ENCODE results near the gene LCN12. TPM values are rescaled to one million over a fixed set of nuclear protein-coding genes. Genes with fewer than 3 reads are reported as not detected.

LCN12 gene
- total RNA-seq, 1 donor from 2014 or later: not detected

DNA sequence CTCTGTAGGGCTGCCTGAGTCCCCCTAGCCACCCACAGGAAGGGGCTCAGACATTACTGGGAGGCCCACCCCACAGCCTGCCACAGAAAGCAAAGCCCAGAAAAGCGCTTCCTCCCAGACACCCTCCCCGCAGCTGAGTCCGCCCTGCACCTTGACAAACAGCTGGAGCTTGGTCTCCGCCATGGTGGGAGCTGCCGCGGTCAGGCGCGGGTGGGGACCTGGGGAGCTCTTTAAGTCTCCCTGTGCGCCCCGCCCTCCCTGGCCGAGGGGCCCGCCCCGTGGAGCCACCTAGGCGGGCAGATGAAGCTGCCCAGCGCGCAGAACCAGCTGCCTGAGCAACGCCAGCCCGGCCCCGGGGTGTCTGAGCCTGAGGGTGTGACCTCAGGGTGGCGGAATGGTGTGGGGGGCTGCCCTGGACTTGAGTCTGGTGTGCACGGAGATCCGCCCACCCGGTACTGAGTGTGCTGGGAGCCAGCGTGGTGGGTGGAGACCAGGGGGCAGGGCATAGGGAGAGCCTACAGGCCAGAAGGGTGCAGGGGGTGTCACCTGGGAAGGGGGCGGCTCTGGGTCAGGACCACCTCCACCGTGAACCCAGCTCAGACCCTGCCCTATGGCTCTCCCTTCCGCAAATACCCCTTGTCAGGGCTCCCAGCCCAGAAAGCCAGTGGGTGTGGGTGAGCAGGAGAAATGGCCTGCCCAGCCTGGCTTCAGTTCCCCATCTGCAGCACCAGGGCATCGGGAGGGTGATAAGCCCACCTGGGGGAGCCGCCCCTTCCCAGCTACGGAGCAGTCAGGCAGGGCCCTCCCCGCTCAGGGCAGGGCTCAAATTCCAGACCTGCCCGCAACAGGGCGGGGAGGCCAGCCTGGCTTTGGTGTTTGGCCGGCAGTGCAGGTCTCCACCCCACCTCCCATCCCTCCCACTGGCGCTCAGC lies 44.6 kb downstream of the LCN12 start, which contains the start of gene CLIC3:
Gene CLIC3 (minus strand): TSS at position 208 of the 932 bp plus-strand sequence. CDS start 25 bp downstream, at position 183.
- peaks cover 12% of the 10 kb centered on the region for H4K20me1 ChIP-seq (ENCODE audit: insufficient read depth, low read length)
- no peak within 1 kb of the TSS for H3K9ac ChIP-seq (ENCODE audit: low read length)
- no peaks in the 10 kb centered on the region for H3K9me3 ChIP-seq (ENCODE audit: insufficient read depth, low read depth, low read length)
- H3K4me2 ChIP-seq (ENCODE audit: low read length): peak within 1 kb of the TSS; percentile 66
- H3K27me3 ChIP-seq (ENCODE audit: insufficient read depth, low read length): no peaks in the 10 kb centered on the region
- no peaks in the 10 kb centered on the region for H3K36me3 Mint-ChIP-seq (ENCODE audit: low read depth, unreplicated experiment)
- peaks cover 45% of the 10 kb centered on the region for H3K4me1 ChIP-seq (ENCODE audit: insufficient read depth, low read length)
- FAIRE-seq (no peak), DNase-seq (ENCODE audit: low read depth) (no peak)
- H2AFZ ChIP-seq (ENCODE audit: low read depth, low read length): no peak within 1 kb of the TSS
- H3K4me1 Mint-ChIP-seq (ENCODE audit: low read depth, unreplicated experiment): peaks cover 11% of the 10 kb centered on the region
- no peak for TF ChIP-seq EZH2 (IDR thresholded peaks at IDR 0.05; ENCODE audit: insufficient read depth, low read length)
- TF ChIP-seq, protein P1, sequence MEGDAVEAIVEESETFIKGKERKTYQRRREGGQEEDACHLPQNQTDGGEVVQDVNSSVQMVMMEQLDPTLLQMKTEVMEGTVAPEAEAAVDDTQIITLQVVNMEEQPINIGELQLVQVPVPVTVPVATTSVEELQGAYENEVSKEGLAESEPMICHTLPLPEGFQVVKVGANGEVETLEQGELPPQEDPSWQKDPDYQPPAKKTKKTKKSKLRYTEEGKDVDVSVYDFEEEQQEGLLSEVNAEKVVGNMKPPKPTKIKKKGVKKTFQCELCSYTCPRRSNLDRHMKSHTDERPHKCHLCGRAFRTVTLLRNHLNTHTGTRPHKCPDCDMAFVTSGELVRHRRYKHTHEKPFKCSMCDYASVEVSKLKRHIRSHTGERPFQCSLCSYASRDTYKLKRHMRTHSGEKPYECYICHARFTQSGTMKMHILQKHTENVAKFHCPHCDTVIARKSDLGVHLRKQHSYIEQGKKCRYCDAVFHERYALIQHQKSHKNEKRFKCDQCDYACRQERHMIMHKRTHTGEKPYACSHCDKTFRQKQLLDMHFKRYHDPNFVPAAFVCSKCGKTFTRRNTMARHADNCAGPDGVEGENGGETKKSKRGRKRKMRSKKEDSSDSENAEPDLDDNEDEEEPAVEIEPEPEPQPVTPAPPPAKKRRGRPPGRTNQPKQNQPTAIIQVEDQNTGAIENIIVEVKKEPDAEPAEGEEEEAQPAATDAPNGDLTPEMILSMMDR (IDR thresholded peaks at IDR 0.05; ENCODE audit: insufficient read depth, low read depth, low read length): no peak
- no peaks in the 10 kb centered on the region for H3K36me3 ChIP-seq (ENCODE audit: insufficient read depth, low read length)
- no peak within 1 kb of the TSS for H3K27ac Mint-ChIP-seq (ENCODE audit: unreplicated experiment)
- no peak within 1 kb of the TSS for H3K27ac ChIP-seq (ENCODE audit: low read depth, low read length)
- H3K9me3 Mint-ChIP-seq (ENCODE audit: unreplicated experiment): no peaks in the 10 kb centered on the region
- peaks cover under 1% of the 10 kb centered on the region for H3K27me3 Mint-ChIP-seq (ENCODE audit: low read depth, unreplicated experiment)
- no peak within 1 kb of the TSS for H3K4me3 Mint-ChIP-seq (ENCODE audit: unreplicated experiment)
- no peak within 1 kb of the TSS for H3K4me3 ChIP-seq (ENCODE audit: insufficient read depth, low read depth, low read length)
- peaks cover 13% of the 10 kb centered on the region for H3K79me2 ChIP-seq (ENCODE audit: insufficient read depth, low read length)

DNA sequence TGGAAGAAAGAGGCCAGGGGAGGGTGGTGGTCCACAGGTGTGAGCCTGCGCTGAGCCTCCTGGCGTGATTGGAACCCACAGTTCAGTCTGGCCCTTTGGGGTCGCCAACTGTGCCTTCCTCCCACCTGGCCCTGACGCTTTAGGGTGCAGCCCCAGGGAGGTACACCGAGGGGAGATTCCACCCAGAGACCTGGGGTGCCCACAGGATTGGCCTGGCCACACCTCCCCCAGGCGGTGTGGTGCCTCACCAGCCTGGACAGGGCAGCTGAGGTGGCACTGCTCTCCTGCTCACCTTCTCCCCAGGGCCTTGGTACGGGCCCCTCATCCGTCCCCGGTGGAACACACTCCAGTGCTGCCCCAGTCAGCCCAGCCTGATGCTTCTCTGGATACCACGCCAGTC lies 45.3 kb downstream of the LCN12 start:
- Mint-ChIP-seq H3K4me1 (ENCODE audit: low read depth, unreplicated experiment) (peaks cover 11% of the 10 kb centered on the region), H3K36me3 (ENCODE audit: low read depth, unreplicated experiment) (no peaks in the 10 kb centered on the region), H3K27me3 (ENCODE audit: low read depth, unreplicated experiment) (no peaks in the 10 kb centered on the region), H3K27ac (ENCODE audit: unreplicated experiment) (no peak overlapping the region), H3K4me3 (ENCODE audit: unreplicated experiment) (no peak overlapping the region), H3K9me3 (ENCODE audit: unreplicated experiment) (no peaks in the 10 kb centered on the region)
- Histone ChIP-seq H3K36me3 (ENCODE audit: insufficient read depth, low read length) (no peaks in the 10 kb centered on the region), H3K79me2 (ENCODE audit: insufficient read depth, low read length) (peaks cover 12% of the 10 kb centered on the region), H3K9me3 (ENCODE audit: insufficient read depth, low read depth, low read length) (no peaks in the 10 kb centered on the region), H3K4me3 (ENCODE audit: insufficient read depth, low read depth, low read length) (no peak overlapping the region), H3K4me2 (ENCODE audit: low read length) (peak overlapping the region; percentile 66), H2AFZ (ENCODE audit: low read depth, low read length) (no peak overlapping the region), H4K20me1 (ENCODE audit: insufficient read depth, low read length) (peaks cover 12% of the 10 kb centered on the region), H3K27ac (ENCODE audit: low read depth, low read length) (no peak overlapping the region), H3K27me3 (ENCODE audit: insufficient read depth, low read length) (no peaks in the 10 kb centered on the region), H3K4me1 (ENCODE audit: insufficient read depth, low read length) (peaks cover 45% of the 10 kb centered on the region), H3K9ac (ENCODE audit: low read length) (no peak overlapping the region)
- TF ChIP-seq EZH2 (IDR thresholded peaks at IDR 0.05; ENCODE audit: insufficient read depth, low read length): no peak
- TF ChIP-seq, protein P1 (IDR thresholded peaks at IDR 0.05; ENCODE audit: insufficient read depth, low read depth, low read length): no peak
- FAIRE-seq: no peak
- no peak for DNase-seq (ENCODE audit: low read depth)

DNA sequence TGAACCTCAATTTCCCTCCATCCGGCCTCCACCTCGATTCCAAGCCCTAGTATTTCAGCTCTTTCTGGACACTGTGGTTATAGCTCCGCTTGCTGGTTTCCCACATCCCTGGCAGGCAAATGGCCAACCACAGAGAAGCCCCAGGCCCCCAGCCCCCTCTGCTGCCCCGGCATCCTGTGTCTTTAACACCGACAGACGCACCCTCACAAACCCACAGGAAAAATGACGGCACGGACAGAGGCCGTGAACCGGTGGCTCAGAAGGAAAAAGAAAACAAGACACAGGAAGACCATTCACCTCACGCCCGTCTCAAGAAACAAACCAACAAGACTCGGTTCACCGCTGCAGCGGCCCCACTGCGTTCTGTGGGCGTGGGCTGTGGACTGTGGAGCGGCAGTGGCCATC lies 45.8 kb downstream of the LCN12 start:
- Histone ChIP-seq H3K36me3 (ENCODE audit: insufficient read depth, low read length) (no peaks in the 10 kb centered on the region), H2AFZ (ENCODE audit: low read depth, low read length) (peak overlapping the region; percentile 28), H3K4me2 (ENCODE audit: low read length) (peak overlapping the region; percentile 66), H3K4me3 (ENCODE audit: insufficient read depth, low read depth, low read length) (no peak overlapping the region), H3K9ac (ENCODE audit: low read length) (no peak overlapping the region), H4K20me1 (ENCODE audit: insufficient read depth, low read length) (peaks cover 12% of the 10 kb centered on the region), H3K27me3 (ENCODE audit: insufficient read depth, low read length) (no peaks in the 10 kb centered on the region), H3K27ac (ENCODE audit: low read depth, low read length) (no peak overlapping the region), H3K4me1 (ENCODE audit: insufficient read depth, low read length) (peaks cover 42% of the 10 kb centered on the region), H3K79me2 (ENCODE audit: insufficient read depth, low read length) (peaks cover 8% of the 10 kb centered on the region), H3K9me3 (ENCODE audit: insufficient read depth, low read depth, low read length) (no peaks in the 10 kb centered on the region)
- H3K4me1 Mint-ChIP-seq (ENCODE audit: low read depth, unreplicated experiment): peaks cover 11% of the 10 kb centered on the region
- no peaks in the 10 kb centered on the region for H3K36me3 Mint-ChIP-seq (ENCODE audit: low read depth, unreplicated experiment)
- DNase-seq (ENCODE audit: low read depth) (no peak), FAIRE-seq (no peak)
- no peak overlapping the region for H3K27ac Mint-ChIP-seq (ENCODE audit: unreplicated experiment)
- TF ChIP-seq, protein P1 (IDR thresholded peaks at IDR 0.05; ENCODE audit: insufficient read depth, low read depth, low read length): no peak
- no peak for TF ChIP-seq EZH2 (IDR thresholded peaks at IDR 0.05; ENCODE audit: insufficient read depth, low read length)
- H3K27me3 Mint-ChIP-seq (ENCODE audit: low read depth, unreplicated experiment): no peaks in the 10 kb centered on the region
- H3K4me3 Mint-ChIP-seq (ENCODE audit: unreplicated experiment): no peak overlapping the region
- H3K9me3 Mint-ChIP-seq (ENCODE audit: unreplicated experiment): no peaks in the 10 kb centered on the region

All from astrocyte (in vitro differentiated cells and primary cell).